NCI-H2196 (cell line): ENCODE results near the gene SERPINB5.
A peak's percentile ranks its signal among the peaks of the same experiment; 100 is the strongest.
"Not testable (repeated sequence)": the region's sequence is repeated elsewhere in the genome, so short reads cannot be mapped to it uniquely, and the experiment has no call there.

Source experiments
- DNase-seq: peaks from one replicate; lab custom pipeline; 2025; ENCODE audit not compliant: unreplicated experiment; lab: John Stamatoyannopoulos, UW

Gene SERPINB5

GRCh38 chr18:63476668-63477067 is at the start of gene SERPINB5:
SERPINB5 (plus strand) TSS chr18:63476958; CDS start chr18:63484429, 7,471 bp downstream.
- DNase-seq = peak; percentile 81

- no peak for DNase-seq
Measured at GRCh38 chr18:63427558-63427957, 49.2 kb upstream of the SERPINB5 start.

GRCh38 chr18:63430526-63430925 is 46.2 kb upstream of the SERPINB5 start:
- no peak for DNase-seq

- no peak for DNase-seq
Measured at GRCh38 chr18:63431180-63431579, 45.6 kb upstream of the SERPINB5 start.

- no peak for DNase-seq
Measured at GRCh38 chr18:63433334-63433866, 43.4 kb upstream of the SERPINB5 start.

GRCh38 chr18:63438181-63438580 is 38.6 kb upstream of the SERPINB5 start:
- no peak for DNase-seq

- DNase-seq = peak; percentile 63
Measured at GRCh38 chr18:63439334-63439733, 37.4 kb upstream of the SERPINB5 start.

GRCh38 chr18:63440219-63440618 is 36.5 kb upstream of the SERPINB5 start:
- no peak for DNase-seq

- no peak for DNase-seq
Measured at GRCh38 chr18:63440881-63441280, 35.9 kb upstream of the SERPINB5 start.

GRCh38 chr18:63443829-63444228 is 32.9 kb upstream of the SERPINB5 start:
- no peak for DNase-seq

- no peak for DNase-seq
Measured at GRCh38 chr18:63444580-63444979, 32.2 kb upstream of the SERPINB5 start.

GRCh38 chr18:63445037-63445436 is 31.7 kb upstream of the SERPINB5 start:
- no peak for DNase-seq

GRCh38 chr18:63446266-63446665 is 30.5 kb upstream of the SERPINB5 start:
- no peak for DNase-seq

GRCh38 chr18:63447066-63447465 is 29.7 kb upstream of the SERPINB5 start:
- no peak for DNase-seq

- DNase-seq = no peak
Measured at GRCh38 chr18:63449426-63449825, 27.3 kb upstream of the SERPINB5 start.

GRCh38 chr18:63451799-63452660 is 24.7 kb upstream of the SERPINB5 start:
- DNase-seq = no peak

GRCh38 chr18:63452751-63453150 is 24.0 kb upstream of the SERPINB5 start:
- DNase-seq = not testable (repeated sequence)

GRCh38 chr18:63454497-63454896 is 22.3 kb upstream of the SERPINB5 start:
- no peak for DNase-seq

GRCh38 chr18:63457977-63458376 is 18.8 kb upstream of the SERPINB5 start:
- DNase-seq = no peak

- DNase-seq = no peak
Measured at GRCh38 chr18:63460414-63460813, 16.3 kb upstream of the SERPINB5 start.

GRCh38 chr18:63464434-63464833 is 12.3 kb upstream of the SERPINB5 start:
- no peak for DNase-seq

GRCh38 chr18:63465059-63465458 is 11.7 kb upstream of the SERPINB5 start:
- DNase-seq = no peak

- no peak for DNase-seq
Measured at GRCh38 chr18:63467699-63468098, 9.1 kb upstream of the SERPINB5 start.
